Hepatocyte (in vitro differentiated cells): ENCODE data around the gene FBRSL1.

Experiments
- EZH2phosphoT487 ChIP-seq: fragments of 200-600 bp; sonication (generic); IDR thresholded peaks from one replicate; pipeline ENCODE4 v1.6.1; 2018; ENCODE audit warnings: antibody characterized with exemption, mild to moderate bottlenecking, low read depth, moderate library complexity; ENCODE audit not compliant: unreplicated experiment, severe bottlenecking
- TF ChIP-seq, protein P1 (sequence below): fragments of 200-600 bp; sonication (generic); IDR thresholded peaks from 2 replicates; pipeline ENCODE4 v1.5.1; 2016; ENCODE audit warnings: antibody characterized with exemption, mild to moderate bottlenecking; ENCODE audit not compliant: poor library complexity

DNA sequence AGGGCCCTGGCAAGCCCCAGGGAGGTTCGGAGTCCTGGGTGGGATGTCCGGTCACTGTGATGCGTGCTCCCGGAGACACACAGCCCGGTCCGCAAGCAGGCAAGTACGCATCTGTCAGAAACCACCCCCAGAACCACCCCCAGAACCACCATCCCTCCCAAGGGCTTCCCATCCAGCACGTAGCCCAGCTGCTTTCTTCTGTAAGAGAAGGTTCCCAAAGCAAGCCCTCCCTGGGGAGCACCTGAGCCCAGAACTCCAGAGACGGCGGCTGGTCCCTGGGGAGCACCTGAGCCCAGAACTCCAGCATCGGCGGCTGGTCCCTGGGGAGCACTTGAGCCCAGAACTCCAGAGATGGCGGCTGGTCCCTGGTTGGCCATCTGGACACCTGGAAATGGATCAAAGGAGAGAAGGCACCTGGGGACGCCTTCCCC is 2.6 kb upstream of the FBRSL1 start:
- TF ChIP-seq EZH2phosphoT487 = no peak
- TF ChIP-seq, protein P1, sequence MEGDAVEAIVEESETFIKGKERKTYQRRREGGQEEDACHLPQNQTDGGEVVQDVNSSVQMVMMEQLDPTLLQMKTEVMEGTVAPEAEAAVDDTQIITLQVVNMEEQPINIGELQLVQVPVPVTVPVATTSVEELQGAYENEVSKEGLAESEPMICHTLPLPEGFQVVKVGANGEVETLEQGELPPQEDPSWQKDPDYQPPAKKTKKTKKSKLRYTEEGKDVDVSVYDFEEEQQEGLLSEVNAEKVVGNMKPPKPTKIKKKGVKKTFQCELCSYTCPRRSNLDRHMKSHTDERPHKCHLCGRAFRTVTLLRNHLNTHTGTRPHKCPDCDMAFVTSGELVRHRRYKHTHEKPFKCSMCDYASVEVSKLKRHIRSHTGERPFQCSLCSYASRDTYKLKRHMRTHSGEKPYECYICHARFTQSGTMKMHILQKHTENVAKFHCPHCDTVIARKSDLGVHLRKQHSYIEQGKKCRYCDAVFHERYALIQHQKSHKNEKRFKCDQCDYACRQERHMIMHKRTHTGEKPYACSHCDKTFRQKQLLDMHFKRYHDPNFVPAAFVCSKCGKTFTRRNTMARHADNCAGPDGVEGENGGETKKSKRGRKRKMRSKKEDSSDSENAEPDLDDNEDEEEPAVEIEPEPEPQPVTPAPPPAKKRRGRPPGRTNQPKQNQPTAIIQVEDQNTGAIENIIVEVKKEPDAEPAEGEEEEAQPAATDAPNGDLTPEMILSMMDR = no peak
